GM20000 (cell line): Measurements from ENCODE around the gene TSEN54.

Experiments used
- DNase-seq: peaks from one replicate; pipeline ENCODE4 v3.0.0; 2012; ENCODE audit warnings: low spot score
- CTCF ChIP-seq: IDR thresholded peaks from 2 replicates; pipeline ENCODE4 v1.5.1; 2012; ENCODE audit warnings: mild to moderate bottlenecking, control low read depth; ENCODE audit errors: extremely low read depth, missing control alignments

The TSEN54 gene

GRCh38 chr17:75539967-75540729 lies 23.8 kb downstream of the TSEN54 start:
- no peak for TF ChIP-seq CTCF
- DNase-seq: no peak

- no peak for TF ChIP-seq CTCF
- no peak for DNase-seq
Measured at GRCh38 chr17:75540923-75541503, 24.7 kb downstream of the TSEN54 start.

- DNase-seq: no peak
- no peak for TF ChIP-seq CTCF
Measured at GRCh38 chr17:75542229-75542628, 25.9 kb downstream of the TSEN54 start.

- no peak for TF ChIP-seq CTCF
- DNase-seq: no peak
Measured at GRCh38 chr17:75542728-75543336, 26.5 kb downstream of the TSEN54 start.

- no peak for TF ChIP-seq CTCF
- no peak for DNase-seq
Measured at GRCh38 chr17:75544250-75544649, 27.9 kb downstream of the TSEN54 start.

GRCh38 chr17:75546181-75546580 lies 29.9 kb downstream of the TSEN54 start:
- DNase-seq: no peak
- no peak for TF ChIP-seq CTCF

GRCh38 chr17:75547091-75547490 lies 30.8 kb downstream of the TSEN54 start:
- no peak for DNase-seq
- no peak for TF ChIP-seq CTCF
